K562 (cell line): ENCODE data around the gene TESMIN. TPM values are rescaled to one million over a fixed set of nuclear protein-coding genes. Genes with fewer than 3 reads are reported as not detected.

Source experiments
- ATAC-seq: fragments of 200-7000 bp; cut with Tn5 transposase; 3 replicates; pipeline ENCODE4 v1.9.1; 2020; ENCODE audit warnings: moderate library complexity
- BruUV-seq: library from RNA; stranded (reverse); fragments of 400-500 nt; replicated peaks from 2 replicates; lab custom pipeline; 2021; lab: Mats Ljungman, UMichigan
- CTCF ChIA-PET: fragments of 300-600 bp; formaldehyde crosslinking; extraction: SDS; loops from one replicate; lab custom pipeline; 2021; ENCODE audit warnings: low intra/inter-chr PET ratio; lab: Yijun Ruan, JAX
- POLR2A ChIA-PET: fragments of 300-600, 350-650 bp; sonication (Branson Sonifier 250); formaldehyde crosslinking; extraction: SDS; loops from one replicate; lab custom pipeline; 2021; ENCODE audit warnings: antibody characterized with exemption, inconsistent platforms; lab: Yijun Ruan, JAX
- DNase-seq, 4 experiments: peaks; one replicate each; pipeline versions ENCODE4 v3.0.0 to v3.0.0-alpha.2; 2011 to 2018; ENCODE audit warnings: low spot score in 3 of 4, mixed read lengths in 3 of 4; ENCODE audit errors: extremely low read depth in 1 of 4
- FAIRE-seq: peaks from 2 replicates; lab custom pipeline; 2011; peaks lifted over from hg19 to GRCh38; lab: Jason Lieb, UNC
- H2AFZ ChIP-seq: 2 replicates; pipeline ENCODE4 v1.6.0; 2011; ENCODE audit warnings: low read depth, low read length, control low read depth, inconsistent platforms
- H3K27ac ChIP-seq: fragments of 200-600 bp; 3 replicates; pipeline ENCODE4 v1.8.0; 2011; ENCODE audit warnings: low read depth, mild to moderate bottlenecking, control low read depth, inconsistent platforms, low read length, moderate library complexity, mixed read lengths; ENCODE audit errors: extremely low read depth
- H3K27me3 ChIP-seq, 2 experiments: fragments of 300-600 bp in 1 of 2; 2 replicates in 1 of 2; 3 replicates in 1 of 2; pipeline versions ENCODE4 v1.6.0 to v1.8.0; 2011; ENCODE audit warnings: inconsistent platforms in 2 of 2, low read length in 2 of 2, mild to moderate bottlenecking in 1 of 2, mixed read lengths in 1 of 2, moderate library complexity in 1 of 2; ENCODE audit not compliant: control insufficient read depth in 2 of 2, insufficient read depth in 2 of 2
- H3K36me3 ChIP-seq: fragments of 300-600 bp; 3 replicates; pipeline ENCODE4 v1.8.0; 2011; ENCODE audit warnings: mild to moderate bottlenecking, low read length, inconsistent platforms; ENCODE audit not compliant: control insufficient read depth, insufficient read depth
- H3K4me1 ChIP-seq, 2 experiments: fragments of 200-600 bp in 1 of 2; replicated peaks in 1 of 2; 2 replicates in 1 of 2; 3 replicates in 1 of 2; pipeline versions ENCODE4 v1.5.1 to v1.8.0; 2011; ENCODE audit warnings: inconsistent platforms in 2 of 2, low read length in 2 of 2, mild to moderate bottlenecking in 1 of 2, mixed read lengths in 1 of 2, moderate library complexity in 1 of 2; ENCODE audit not compliant: control insufficient read depth in 2 of 2, insufficient read depth in 2 of 2
- H3K4me2 ChIP-seq: 2 replicates; pipeline ENCODE4 v1.6.1; 2011; ENCODE audit warnings: low read length, control low read depth, inconsistent platforms, mixed read lengths; ENCODE audit not compliant: insufficient read depth
- H3K4me3 ChIP-seq: fragments of 200-600 bp; sonication (generic), shearing (Covaris generic); 2 replicates; pipeline ENCODE4 v1.5.1; 2016; ENCODE audit warnings: control low read depth, inconsistent platforms
- H3K79me2 ChIP-seq: fragments of 200-600 bp; 3 replicates; pipeline ENCODE4 v1.8.0; 2011; ENCODE audit warnings: low read length, inconsistent platforms; ENCODE audit not compliant: control insufficient read depth, insufficient read depth
- H3K9ac ChIP-seq, 2 experiments: 2 replicates each; pipeline versions ENCODE4 v1.6.0 to v1.6.1; 2011; ENCODE audit warnings: low read depth in 2 of 2, low read length in 2 of 2, control low read depth in 1 of 2, inconsistent platforms in 1 of 2, mild to moderate bottlenecking in 1 of 2, mixed read lengths in 1 of 2; ENCODE audit not compliant: insufficient read depth in 1 of 2
- H3K9me1 ChIP-seq: one replicate; pipeline ENCODE4 v1.6.0; 2011; ENCODE audit warnings: inconsistent platforms, mild to moderate bottlenecking, low read length, moderate library complexity; ENCODE audit not compliant: control insufficient read depth, insufficient read depth
- H3K9me3 ChIP-seq: replicated peaks from 2 replicates; pipeline ENCODE4 v1.5.1; 2011; ENCODE audit warnings: low read depth, low read length, inconsistent platforms; ENCODE audit not compliant: control insufficient read depth, insufficient read depth
- H4K20me1 ChIP-seq: replicated peaks from 2 replicates; pipeline ENCODE4 v1.6.1; 2011; ENCODE audit warnings: low read length, inconsistent platforms, mixed read lengths; ENCODE audit not compliant: control insufficient read depth, insufficient read depth
- ATF3 ChIP-seq, 2 experiments: fragments of 450-650 bp in 1 of 2; sonication (generic) in 1 of 2; formaldehyde crosslinking in 1 of 2; IDR thresholded peaks in 1 of 2; conservative IDR thresholded peaks in 1 of 2; 2 replicates each; pipeline versions ENCODE4 v1.6.1 to v1.8.1; 2016 to 2023; ENCODE audit warnings: mild to moderate bottlenecking in 2 of 2, moderate library complexity in 2 of 2, inconsistent platforms in 1 of 2, missing genetic modification reagents in 1 of 2
- FIP1L1 ChIP-seq: fragments of 200-400 bp; formaldehyde crosslinking; IDR thresholded peaks from 2 replicates; pipeline ENCODE4 v1.6.1; 2018; ENCODE audit warnings: mild to moderate bottlenecking, low read depth, low read length; ENCODE audit not compliant: poor library complexity, severe bottlenecking
- PKNOX1 ChIP-seq: fragments of 450-650 bp; IDR thresholded peaks from 2 replicates; pipeline ENCODE4 v1.6.1; 2016
- RFX5 ChIP-seq: IDR thresholded peaks from 2 replicates; pipeline ENCODE4 v1.6.1; 2011; ENCODE audit warnings: low read depth, mild to moderate bottlenecking, improper control_type of control experiment, low read length
- ZNF449 ChIP-seq: fragments of 250-450 bp; sonication (Bioruptor Pico); IDR thresholded peaks from 2 replicates; pipeline ENCODE4 v1.8.0; 2022; ENCODE audit warnings: moderate library complexity, mild to moderate bottlenecking, inconsistent platforms
- WGBS: fragments of 100-300 bp; shearing (Covaris generic); methylation state at CpG from one replicate; pipeline ENCODE4 v1.1.6; 2016; ENCODE audit warnings: low coverage, mixed read lengths; ENCODE audit not compliant: insufficient coverage; ENCODE audit errors: missing lambda C conversion rate; 5-methylcytosine and 5-hydroxymethylcytosine counted together
- in situ Hi-C: fragments of 300-500 bp; cut with MboI; formaldehyde crosslinking; loops from 4 replicates; pipeline ENCODE4 v1.15.0; 2018; ENCODE audit warnings: inconsistent platforms, mixed read lengths
- intact Hi-C: fragments of 100-400 bp; cut with micrococcal nuclease; formaldehyde crosslinking; loops from 2 replicates; pipeline ENCODE4 v1.14.2; 2022
- polyA plus RNA-seq, 8 experiments: library from polyadenylated mRNA; depleted of rRNA in 4 of 8; stranded (reverse) in 5 of 8; unstranded in 3 of 8; fragments of >200 nt; fragmentation: Nextera tagmentation in 2 of 8; fragmentation: Illumina TruSeq in 1 of 8; extraction: Ambion mirVana in 2 of 8; extraction: Trizol in 1 of 8; gene quantifications; 2 replicates each; pipeline versions ENCODE4 v1.2.1 to v1.2.3, GENCODE V29; 2011 to 2014; ENCODE audit warnings: inconsistent platforms in 1 of 8, missing spikeins in 1 of 8
- total RNA-seq, 7 experiments: library from RNA; depleted of rRNA in 6 of 7; stranded (reverse); fragments of >200 nt in 6 of 7; fragmentation: Illumina TruSeq in 2 of 7; extraction: Trizol in 2 of 7; gene quantifications; 2 replicates each; pipeline versions ENCODE4 v1.2.1 to v1.2.3, GENCODE V29; 2011 to 2021; ENCODE audit warnings: low replicate concordance in 1 of 7

Gene TESMIN
- total and polyA plus RNA-seq, 9 of the 15 experiments (the other 6 are each of a cell fraction or from before 2014, with no cell fraction given): 8.9 to 50.5 (median 15.0) TPM

GRCh38 chr11:68692871-68693483 is 58.3 kb downstream of the TESMIN start (continued):
- no peak for TF ChIP-seq PKNOX1
- TF ChIP-seq ZNF449 (CRISPR knock-in tag): no peak
- no peak for TF ChIP-seq RFX5

- no peak overlapping the region for H3K4me2 ChIP-seq
- ChIA-PET POLR2A (interaction anchor here (0.7 to 1.0 kb wide), 4 partner anchors 8 to 1189 kb away, joined by 3 to 4 read pairs (median 4); partner anchors contain the start of gene GAL), CTCF (no interaction called here)
- no peaks in the 10 kb centered on the region for H3K9me1 ChIP-seq
- intact Hi-C loops: no loop called here
- H3K9ac ChIP-seq: no peak overlapping the region
- in situ Hi-C loops: loop anchor here (25.0 kb wide), 1 partner anchor 1155 kb away; no protein-coding TSS in a partner anchor
- no peaks in the 10 kb centered on the region for H3K79me2 ChIP-seq
- peaks cover 0 to 7% of the 10 kb centered on the region in 2 experiments; a peak in 2 of 5 replicates for H3K4me1 ChIP-seq
- no peak overlapping the region for H3K27ac ChIP-seq
- whole genome bisulfite sequencing: 66% methylated on average over 8 of the region's 10 CpGs
- peaks cover 0 to 3% of the 10 kb centered on the region in 2 experiments; a peak in 2 of 5 replicates for H3K27me3 ChIP-seq
- no peak for FAIRE-seq
- H3K9me3 ChIP-seq: peaks cover 7% of the 10 kb centered on the region; the same call in 1 of the 2 replicates
- ATAC-seq: no peak
- H3K4me3 ChIP-seq: no peak overlapping the region
- BruUV-seq: no TSS peak
- H2AFZ ChIP-seq: no peak overlapping the region
- TF ChIP-seq ATF3 (IDR thresholded peaks at IDR 0.05): peak; percentile 47; the same call in 1 of the 2 replicates
- TF ChIP-seq ATF3 (CRISPR knock-in tag; conservative IDR thresholded peaks at IDR 0.05): no peak
- TF ChIP-seq FIP1L1: no peak
- H3K36me3 ChIP-seq: peaks cover 36% of the 10 kb centered on the region
- DNase-seq: no peak
- no peaks in the 10 kb centered on the region for H4K20me1 ChIP-seq
Observed at GRCh38 chr11:68692115-68692514, 59.2 kb downstream of the TESMIN start.
